Measurements from ENCODE around the gene EFCAB9.
"Not testable (repeated sequence)": the region's sequence is repeated elsewhere in the genome, so short reads cannot be mapped to it uniquely, and the experiment has no call there.

The EFCAB9 gene

DNA sequence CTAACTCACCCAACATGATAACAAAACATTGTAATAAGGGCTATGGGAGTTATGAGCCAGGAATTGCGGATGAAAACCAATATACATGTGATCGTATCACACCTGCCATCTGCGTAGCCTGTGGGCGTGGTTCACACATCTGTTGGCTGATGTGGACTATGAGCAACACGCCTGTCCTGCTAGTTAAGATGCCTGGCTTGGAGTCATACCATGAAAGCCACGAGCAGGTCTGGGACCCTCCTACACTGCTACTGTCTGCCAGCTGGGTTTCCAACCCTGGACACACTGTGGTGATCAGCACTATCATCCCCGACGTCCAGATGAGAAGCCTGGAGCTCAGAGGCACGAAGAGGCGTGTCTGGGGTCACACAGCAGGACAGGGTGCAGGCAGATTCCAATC lies 46.1 kb upstream of the EFCAB9 start:
- no peak overlapping the region for H3K4me3 ChIP-seq (ENCODE audit: low read depth, low read length)
- H3K9me3 ChIP-seq = no peaks in the 10 kb centered on the region
- no peaks in the 10 kb centered on the region for H3K27me3 ChIP-seq
- H3K36me3 ChIP-seq = no peaks in the 10 kb centered on the region
- TF ChIP-seq, protein P1, sequence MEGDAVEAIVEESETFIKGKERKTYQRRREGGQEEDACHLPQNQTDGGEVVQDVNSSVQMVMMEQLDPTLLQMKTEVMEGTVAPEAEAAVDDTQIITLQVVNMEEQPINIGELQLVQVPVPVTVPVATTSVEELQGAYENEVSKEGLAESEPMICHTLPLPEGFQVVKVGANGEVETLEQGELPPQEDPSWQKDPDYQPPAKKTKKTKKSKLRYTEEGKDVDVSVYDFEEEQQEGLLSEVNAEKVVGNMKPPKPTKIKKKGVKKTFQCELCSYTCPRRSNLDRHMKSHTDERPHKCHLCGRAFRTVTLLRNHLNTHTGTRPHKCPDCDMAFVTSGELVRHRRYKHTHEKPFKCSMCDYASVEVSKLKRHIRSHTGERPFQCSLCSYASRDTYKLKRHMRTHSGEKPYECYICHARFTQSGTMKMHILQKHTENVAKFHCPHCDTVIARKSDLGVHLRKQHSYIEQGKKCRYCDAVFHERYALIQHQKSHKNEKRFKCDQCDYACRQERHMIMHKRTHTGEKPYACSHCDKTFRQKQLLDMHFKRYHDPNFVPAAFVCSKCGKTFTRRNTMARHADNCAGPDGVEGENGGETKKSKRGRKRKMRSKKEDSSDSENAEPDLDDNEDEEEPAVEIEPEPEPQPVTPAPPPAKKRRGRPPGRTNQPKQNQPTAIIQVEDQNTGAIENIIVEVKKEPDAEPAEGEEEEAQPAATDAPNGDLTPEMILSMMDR (IDR thresholded peaks at IDR 0.05; ENCODE audit: low read depth, low read length) = no peak
- no peak for DNase-seq
- peaks cover 11% of the 10 kb centered on the region for H3K4me1 ChIP-seq

DNA sequence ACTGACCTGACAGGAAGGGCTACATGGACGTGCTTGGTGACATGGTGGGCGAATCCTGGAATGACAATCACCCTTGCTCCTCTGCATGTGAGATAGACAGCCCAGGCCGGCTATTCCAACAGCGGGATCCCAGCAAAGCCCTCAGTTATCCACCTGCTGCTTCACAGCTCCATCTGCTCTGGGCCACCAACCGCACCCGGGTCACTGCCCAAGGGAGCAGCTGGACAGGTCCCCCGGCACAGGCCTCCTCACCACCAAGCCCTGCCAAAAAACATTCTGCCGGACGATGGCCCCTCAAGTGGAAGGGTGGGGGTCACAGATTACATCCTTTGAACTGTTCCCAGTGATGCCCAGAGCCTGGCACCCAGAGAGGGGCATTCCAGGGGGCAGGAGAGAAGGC lies 45.6 kb upstream of the EFCAB9 start:
- H3K4me1 ChIP-seq = peaks cover 11% of the 10 kb centered on the region
- TF ChIP-seq, protein P1 (IDR thresholded peaks at IDR 0.05; ENCODE audit: low read depth, low read length) = no peak
- H3K4me3 ChIP-seq (ENCODE audit: low read depth, low read length) = no peak overlapping the region
- DNase-seq = no peak
- no peaks in the 10 kb centered on the region for H3K36me3 ChIP-seq
- H3K9me3 ChIP-seq = no peaks in the 10 kb centered on the region
- no peaks in the 10 kb centered on the region for H3K27me3 ChIP-seq

- no peaks in the 10 kb centered on the region for H3K36me3 ChIP-seq
- no peak overlapping the region for H3K4me3 ChIP-seq (ENCODE audit: low read depth, low read length)
- H3K4me1 ChIP-seq = peaks cover 8% of the 10 kb centered on the region
- no peaks in the 10 kb centered on the region for H3K9me3 ChIP-seq
- no peaks in the 10 kb centered on the region for H3K27me3 ChIP-seq
- TF ChIP-seq, protein P1 (IDR thresholded peaks at IDR 0.05; ENCODE audit: low read depth, low read length) = no peak
- no peak for DNase-seq
Measured at GRCh38 chr5:172149073-172149472, 44.9 kb upstream of the EFCAB9 start.

DNA sequence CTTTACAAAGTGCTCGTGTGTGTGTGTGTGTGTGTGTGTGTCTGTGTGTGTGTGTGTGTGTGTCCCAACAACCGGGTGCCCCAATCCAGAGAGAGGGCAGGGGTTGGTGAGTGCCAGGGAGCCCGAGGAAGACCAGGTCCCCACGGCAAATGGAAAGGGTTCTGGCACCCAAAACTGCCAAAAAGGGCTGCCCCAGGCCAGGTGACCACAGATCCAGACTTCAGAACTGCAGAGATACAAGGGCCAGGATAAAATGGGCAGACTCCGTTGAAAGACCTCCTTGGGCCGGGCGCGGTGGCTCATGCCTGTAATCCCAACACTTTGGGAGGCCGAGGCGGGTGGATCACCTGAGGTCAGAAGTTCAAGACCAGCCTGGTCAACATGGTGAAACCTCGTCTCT lies 44.5 kb upstream of the EFCAB9 start:
- H3K9me3 ChIP-seq; DNase-seq; H3K36me3 ChIP-seq; H3K27me3 ChIP-seq; H3K4me3 ChIP-seq (ENCODE audit: low read depth, low read length); H3K4me1 ChIP-seq: not testable (repeated sequence)

- Histone ChIP-seq H3K27me3 (no peaks in the 10 kb centered on the region), H3K36me3 (no peaks in the 10 kb centered on the region), H3K4me1 (no peaks in the 10 kb centered on the region), H3K4me3 (ENCODE audit: low read depth, low read length) (no peak overlapping the region), H3K9me3 (no peaks in the 10 kb centered on the region)
- TF ChIP-seq, protein P1 (IDR thresholded peaks at IDR 0.05; ENCODE audit: low read depth, low read length) = no peak
- no peak for DNase-seq
Measured at GRCh38 chr5:172150514-172151425, 43.2 kb upstream of the EFCAB9 start.

GRCh38 chr5:172151661-172152210 lies 42.2 kb upstream of the EFCAB9 start:
- Histone ChIP-seq H3K4me3 (ENCODE audit: low read depth, low read length) (no peak overlapping the region), H3K9me3 (no peaks in the 10 kb centered on the region), H3K27me3 (no peaks in the 10 kb centered on the region), H3K36me3 (no peaks in the 10 kb centered on the region), H3K4me1 (no peaks in the 10 kb centered on the region)
- TF ChIP-seq, protein P1 (IDR thresholded peaks at IDR 0.05; ENCODE audit: low read depth, low read length) = no peak
- no peak for DNase-seq
